NCI-H146 treated with DMSO at 0.1 percent for 48 hours (cell line): Measurements from ENCODE around the gene VRK3.
A peak's percentile ranks its signal among the peaks of the same experiment; 100 is the strongest.
"Not testable (repeated sequence)": the region's sequence is repeated elsewhere in the genome, so short reads cannot be mapped to it uniquely, and the experiment has no call there.

ENCODE experiments used
- DNase-seq: peaks from one replicate; lab custom pipeline; 2025; ENCODE audit not compliant: unreplicated experiment; lab: John Stamatoyannopoulos, UW

Gene VRK3

GRCh38 chr19:49988433-49988832 is 36.7 kb downstream of the VRK3 start:
- DNase-seq: no peak

GRCh38 chr19:49988007-49988406 is 37.2 kb downstream of the VRK3 start:
- no peak for DNase-seq

GRCh38 chr19:49987159-49987698 is 37.9 kb downstream of the VRK3 start:
- no peak for DNase-seq

- DNase-seq: no peak
Measured at GRCh38 chr19:49986354-49986753, 38.8 kb downstream of the VRK3 start.

GRCh38 chr19:49985871-49986270 is 39.3 kb downstream of the VRK3 start:
- DNase-seq: no peak

GRCh38 chr19:49984491-49984890 is 40.7 kb downstream of the VRK3 start:
- no peak for DNase-seq

GRCh38 chr19:49983645-49984229 is 41.4 kb downstream of the VRK3 start:
- peak; percentile 51 for DNase-seq

- no peak for DNase-seq
Measured at GRCh38 chr19:49981603-49982593, 43.3 kb downstream of the VRK3 start.

- no peak for DNase-seq
Measured at GRCh38 chr19:49978324-49978723, 46.8 kb downstream of the VRK3 start.

- no peak for DNase-seq
Measured at GRCh38 chr19:49977881-49978280, 47.3 kb downstream of the VRK3 start.

GRCh38 chr19:49977076-49977475 is 48.1 kb downstream of the VRK3 start:
- no peak for DNase-seq

- DNase-seq: no peak
Measured at GRCh38 chr19:49976496-49976895, 48.7 kb downstream of the VRK3 start.

- DNase-seq: no peak
Measured at GRCh38 chr19:49975051-49975450, 50.1 kb downstream of the VRK3 start.

- no peak for DNase-seq
Measured at GRCh38 chr19:49973987-49974386, 51.2 kb downstream of the VRK3 start.

- DNase-seq: no peak
Measured at GRCh38 chr19:49972841-49973240, 52.3 kb downstream of the VRK3 start.

GRCh38 chr19:49971991-49972411 is 53.2 kb downstream of the VRK3 start:
- DNase-seq: no peak

- not testable (repeated sequence) for DNase-seq
Measured at GRCh38 chr19:49969355-49969754, 55.8 kb downstream of the VRK3 start.

- DNase-seq: no peak
Measured at GRCh38 chr19:49968279-49968922, 56.8 kb downstream of the VRK3 start.

- not testable (repeated sequence) for DNase-seq
Measured at GRCh38 chr19:49960980-49961379, 64.2 kb downstream of the VRK3 start, which contains the start of gene SIGLEC11. SIGLEC11 (minus strand) TSS chr19:49961172; CDS start chr19:49961081, 91 bp downstream.

GRCh38 chr19:49959892-49960291 is 65.3 kb downstream of the VRK3 start:
- DNase-seq: not testable (repeated sequence)

GRCh38 chr19:49958596-49958995 is 66.6 kb downstream of the VRK3 start:
- DNase-seq: not testable (repeated sequence)
